ENCODE measurements around the gene POP5. TPM values are rescaled to one million over a fixed set of nuclear protein-coding genes. Genes with fewer than 3 reads are reported as not detected.

Gene POP5, protein sequence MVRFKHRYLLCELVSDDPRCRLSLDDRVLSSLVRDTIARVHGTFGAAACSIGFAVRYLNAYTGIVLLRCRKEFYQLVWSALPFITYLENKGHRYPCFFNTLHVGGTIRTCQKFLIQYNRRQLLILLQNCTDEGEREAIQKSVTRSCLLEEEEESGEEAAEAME
- 46.7 and 48.0 TPM in 2 replicates for polyA plus RNA-seq (2011; rRNA removed)
- polyA minus RNA-seq (2011; rRNA and poly(A)+ RNA removed), result 10.6 and 11.7 TPM in 2 replicates

DNA sequence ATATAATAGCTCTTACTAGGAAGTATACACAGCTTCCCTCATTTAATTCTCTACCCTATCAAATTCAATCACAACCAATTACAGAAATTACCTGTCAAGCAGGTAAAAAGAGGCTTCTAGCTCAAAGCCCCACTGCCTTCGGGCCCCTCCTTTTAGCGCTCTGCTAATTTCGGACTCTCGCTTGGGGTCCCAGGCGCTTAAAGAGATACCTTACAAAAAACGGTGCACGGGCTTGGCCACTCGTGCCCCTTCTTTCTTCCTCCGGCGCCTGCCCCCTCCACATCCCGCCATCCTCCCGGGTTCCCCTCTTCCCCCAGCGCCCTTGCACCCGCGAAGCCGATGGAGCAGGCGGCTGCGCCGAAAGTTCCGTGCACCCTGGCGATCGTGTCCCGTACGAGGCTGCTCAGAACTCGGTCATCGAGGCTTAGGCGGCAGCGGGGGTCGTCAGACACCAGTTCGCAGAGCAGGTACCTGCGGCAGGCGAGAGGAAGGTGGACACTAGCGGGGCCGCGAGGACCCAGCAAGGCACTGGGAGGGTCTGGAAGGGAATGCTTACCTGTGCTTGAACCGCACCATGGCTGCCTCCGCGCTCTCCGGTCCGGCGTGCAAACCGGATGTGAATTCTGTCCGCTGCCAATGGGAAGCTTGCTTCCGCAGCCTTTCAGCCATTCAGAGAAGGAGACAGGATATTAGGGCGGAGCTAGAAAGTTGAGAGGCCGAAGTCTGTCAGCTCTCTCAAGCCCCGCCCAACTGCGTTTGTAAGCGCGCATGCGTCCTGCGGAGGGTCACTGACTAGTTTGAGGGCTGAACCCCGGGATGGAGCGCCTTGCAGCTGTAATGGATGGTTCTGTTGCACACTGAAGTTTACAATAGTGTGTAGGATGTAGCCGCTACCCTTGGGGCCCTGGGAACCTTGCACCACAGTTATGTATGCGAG is at the start of gene POP5:
POP5 (minus strand) TSS at position 616 of the 937 bp plus-strand sequence; CDS start at position 576, 40 bp downstream.
- H3K36me3 ChIP-seq (ENCODE audit: control insufficient read depth, insufficient read depth, low read length), result peaks cover 11% of the 10 kb centered on the region
- H3K27me3 ChIP-seq (ENCODE audit: control insufficient read depth, insufficient read depth, low read length), result peaks cover 4% of the 10 kb centered on the region
- H3K4me3 ChIP-seq (ENCODE audit: low read depth, low read length), result peak within 1 kb of the TSS; percentile 83
- ChIA-PET POLR2A (interaction anchor here (0.6 to 1.0 kb wide), 3 partner anchors 9 to 220 kb away, joined by 3 to 4 read pairs (median 3); no protein-coding TSS in a partner anchor), CTCF (interaction anchor here (0.6 to 7.0 kb wide), 11 partner anchors 26 to 515 kb away, joined by 3 to 60 read pairs (median 4); partner anchors contain the start of gene UNC119B)
- DNase-seq (ENCODE audit: low read depth), result peak; percentile 87
- TF ChIP-seq, protein P1, sequence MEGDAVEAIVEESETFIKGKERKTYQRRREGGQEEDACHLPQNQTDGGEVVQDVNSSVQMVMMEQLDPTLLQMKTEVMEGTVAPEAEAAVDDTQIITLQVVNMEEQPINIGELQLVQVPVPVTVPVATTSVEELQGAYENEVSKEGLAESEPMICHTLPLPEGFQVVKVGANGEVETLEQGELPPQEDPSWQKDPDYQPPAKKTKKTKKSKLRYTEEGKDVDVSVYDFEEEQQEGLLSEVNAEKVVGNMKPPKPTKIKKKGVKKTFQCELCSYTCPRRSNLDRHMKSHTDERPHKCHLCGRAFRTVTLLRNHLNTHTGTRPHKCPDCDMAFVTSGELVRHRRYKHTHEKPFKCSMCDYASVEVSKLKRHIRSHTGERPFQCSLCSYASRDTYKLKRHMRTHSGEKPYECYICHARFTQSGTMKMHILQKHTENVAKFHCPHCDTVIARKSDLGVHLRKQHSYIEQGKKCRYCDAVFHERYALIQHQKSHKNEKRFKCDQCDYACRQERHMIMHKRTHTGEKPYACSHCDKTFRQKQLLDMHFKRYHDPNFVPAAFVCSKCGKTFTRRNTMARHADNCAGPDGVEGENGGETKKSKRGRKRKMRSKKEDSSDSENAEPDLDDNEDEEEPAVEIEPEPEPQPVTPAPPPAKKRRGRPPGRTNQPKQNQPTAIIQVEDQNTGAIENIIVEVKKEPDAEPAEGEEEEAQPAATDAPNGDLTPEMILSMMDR (IDR thresholded peaks at IDR 0.05; ENCODE audit: insufficient read depth, low read depth, low read length), result no peak

DNA sequence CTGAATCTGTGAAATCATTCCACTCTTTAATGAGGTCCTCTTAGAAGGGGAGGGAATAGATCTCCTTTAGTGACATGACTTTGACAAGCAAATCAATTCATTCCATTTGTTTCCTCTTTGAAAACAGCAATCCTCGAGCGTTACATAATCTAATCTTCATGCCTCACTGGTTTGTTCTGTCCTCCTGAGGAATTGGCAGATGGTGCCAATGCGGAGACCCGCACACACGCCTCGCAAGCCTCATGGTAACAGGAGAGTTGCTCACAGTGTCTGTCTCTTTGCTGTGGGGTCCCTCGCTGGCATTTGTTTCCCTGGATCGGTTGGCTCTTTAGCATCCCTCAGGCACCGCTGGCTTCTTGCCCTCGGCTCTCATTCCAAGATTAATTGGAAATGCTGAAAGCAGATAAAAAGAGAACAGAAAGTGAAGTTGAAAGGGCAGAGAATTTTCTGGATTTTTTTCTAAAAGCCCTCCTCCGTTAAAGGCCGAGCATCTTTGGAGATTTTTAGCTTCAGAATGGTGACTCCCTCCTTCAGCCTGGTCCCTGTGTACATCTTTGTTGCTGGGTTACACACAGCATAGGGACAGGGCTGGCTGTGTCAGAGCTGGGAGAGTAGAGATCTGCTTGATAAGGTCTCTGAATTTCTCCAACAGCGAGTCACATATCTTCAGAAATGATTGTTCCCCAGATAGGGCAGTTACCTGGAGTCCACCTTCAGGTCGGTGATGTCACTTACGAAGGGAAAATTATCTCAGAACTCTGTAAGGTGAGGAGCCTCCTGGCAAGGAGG is 49.1 kb upstream of the POP5 start:
- POLR2A ChIA-PET, result no interaction called here
- CTCF ChIA-PET, result interaction anchor here (0.6 to 0.9 kb wide), 2 partner anchors 60 to 341 kb away, joined by 3 to 4 read pairs; no protein-coding TSS in a partner anchor
- H3K27me3 ChIP-seq (ENCODE audit: control insufficient read depth, insufficient read depth, low read length), result peaks cover 10% of the 10 kb centered on the region
- no peak for DNase-seq (ENCODE audit: low read depth)
- TF ChIP-seq, protein P1 (IDR thresholded peaks at IDR 0.05; ENCODE audit: insufficient read depth, low read depth, low read length), result no peak
- H3K36me3 ChIP-seq (ENCODE audit: control insufficient read depth, insufficient read depth, low read length), result no peaks in the 10 kb centered on the region
- no peak overlapping the region for H3K4me3 ChIP-seq (ENCODE audit: low read depth, low read length)

DNA sequence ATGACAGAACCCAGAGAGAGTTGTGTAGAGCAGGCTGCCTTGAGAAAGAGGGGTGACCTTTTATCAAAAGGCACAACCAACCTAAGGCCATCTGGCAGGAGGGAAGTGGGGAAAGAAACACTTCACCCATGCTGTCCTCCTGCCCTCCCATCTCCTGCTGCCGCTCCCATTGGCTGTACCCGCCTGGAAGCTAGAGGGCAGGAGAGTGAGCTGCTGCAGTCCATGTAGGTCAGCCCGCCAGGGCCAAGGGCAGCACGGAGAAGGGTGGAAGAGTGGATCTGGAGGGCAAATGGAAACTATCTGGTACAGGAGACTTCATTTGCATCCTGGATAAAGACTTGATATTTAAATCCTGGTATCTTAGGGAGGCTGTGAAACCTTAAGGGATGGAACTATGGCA is 47.7 kb upstream of the POP5 start:
- CTCF ChIA-PET, result interaction anchor here (1.6 to 1.9 kb wide), 2 partner anchors 11 to 20 kb away, joined by 4 read pairs; partner anchors contain the start of gene CABP1
- DNase-seq (ENCODE audit: low read depth), result no peak
- POLR2A ChIA-PET, result no interaction called here
- Histone ChIP-seq H3K27me3 (ENCODE audit: control insufficient read depth, insufficient read depth, low read length) (peaks cover 10% of the 10 kb centered on the region), H3K4me3 (ENCODE audit: low read depth, low read length) (no peak overlapping the region), H3K36me3 (ENCODE audit: control insufficient read depth, insufficient read depth, low read length) (no peaks in the 10 kb centered on the region)
- TF ChIP-seq, protein P1 (IDR thresholded peaks at IDR 0.05; ENCODE audit: insufficient read depth, low read depth, low read length), result peak; percentile 28; the same call in 1 of the 2 replicates

DNA sequence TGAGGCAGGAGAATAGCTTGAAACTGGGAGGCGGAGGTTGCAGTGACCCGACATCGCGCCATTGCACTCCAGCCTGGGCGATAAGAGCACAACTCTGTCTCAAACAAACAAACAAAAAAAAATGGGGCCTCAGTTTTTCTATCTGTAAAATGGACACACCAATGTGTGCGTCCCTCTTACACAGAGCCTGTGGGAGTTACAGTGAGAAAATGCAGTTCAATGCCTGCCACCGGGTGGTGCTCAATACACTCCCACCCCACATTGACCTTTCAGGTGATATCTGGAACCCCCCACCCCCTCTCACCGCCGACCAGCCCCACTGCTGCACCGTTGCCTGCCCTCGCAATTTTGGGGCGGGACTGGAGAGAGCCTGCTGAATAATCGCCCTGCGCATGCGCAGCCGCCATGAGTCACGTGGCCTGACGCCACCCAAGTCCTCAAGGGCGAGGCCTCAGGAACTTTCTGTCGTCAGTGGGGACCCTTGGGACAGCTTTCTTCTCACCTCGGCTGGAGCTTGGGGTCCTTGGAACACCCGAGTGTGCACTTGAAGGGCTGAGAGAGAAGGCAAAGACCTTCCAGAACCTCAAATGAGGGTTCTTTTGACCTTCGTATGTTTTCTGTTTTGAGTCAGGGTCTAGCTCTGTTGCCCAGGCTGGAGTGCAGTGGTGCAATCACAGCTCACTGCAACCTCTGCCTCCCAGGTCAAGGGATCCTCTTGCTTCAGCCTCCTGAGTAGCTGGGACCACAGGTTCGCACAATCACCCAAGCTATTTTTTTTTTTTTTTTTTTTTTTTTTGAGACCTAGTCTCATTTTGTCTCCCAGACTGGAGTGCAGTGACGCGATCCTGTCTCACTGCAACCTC is 44.6 kb upstream of the POP5 start:
- TF ChIP-seq, protein P1 (IDR thresholded peaks at IDR 0.05; ENCODE audit: insufficient read depth, low read depth, low read length), result no peak
- no peaks in the 10 kb centered on the region for H3K36me3 ChIP-seq (ENCODE audit: control insufficient read depth, insufficient read depth, low read length)
- H3K4me3 ChIP-seq (ENCODE audit: low read depth, low read length), result no peak overlapping the region
- H3K27me3 ChIP-seq (ENCODE audit: control insufficient read depth, insufficient read depth, low read length), result peaks cover 7% of the 10 kb centered on the region
- ChIA-PET POLR2A (no interaction called here), CTCF (no interaction called here)
- DNase-seq (ENCODE audit: low read depth), result no peak

All from BJ (cell line).